ENCODE results near the gene HEPHL1. TPM values are rescaled to one million over a fixed set of nuclear protein-coding genes. Genes with fewer than 3 reads are reported as not detected.

The HEPHL1 gene
- total RNA-seq, 1 donor from 2014 or later: not detected

DNA sequence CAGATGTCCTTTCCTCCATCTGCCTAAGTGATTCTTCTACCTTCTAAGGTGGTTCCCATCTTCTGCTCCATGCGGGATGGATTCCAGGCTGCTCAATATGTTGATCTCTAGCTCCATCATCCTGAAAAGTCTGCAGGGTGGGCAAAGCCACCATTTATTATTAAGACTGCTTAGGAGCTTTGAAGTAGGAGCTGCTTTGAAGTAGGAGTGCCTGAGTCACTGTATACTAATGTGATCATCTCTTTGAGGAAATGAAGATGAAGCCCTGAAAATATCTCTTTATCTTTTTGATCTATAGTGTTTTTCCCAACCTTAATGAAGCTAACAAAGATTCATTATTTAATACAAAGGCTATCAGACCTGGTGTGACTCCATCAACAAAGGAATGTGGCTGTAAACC, 13.1 kb downstream of the HEPHL1 start:
- H3K27me3 ChIP-seq: no peaks in the 10 kb centered on the region
- H3K4me1 ChIP-seq: no peaks in the 10 kb centered on the region
- TF ChIP-seq, protein P1, sequence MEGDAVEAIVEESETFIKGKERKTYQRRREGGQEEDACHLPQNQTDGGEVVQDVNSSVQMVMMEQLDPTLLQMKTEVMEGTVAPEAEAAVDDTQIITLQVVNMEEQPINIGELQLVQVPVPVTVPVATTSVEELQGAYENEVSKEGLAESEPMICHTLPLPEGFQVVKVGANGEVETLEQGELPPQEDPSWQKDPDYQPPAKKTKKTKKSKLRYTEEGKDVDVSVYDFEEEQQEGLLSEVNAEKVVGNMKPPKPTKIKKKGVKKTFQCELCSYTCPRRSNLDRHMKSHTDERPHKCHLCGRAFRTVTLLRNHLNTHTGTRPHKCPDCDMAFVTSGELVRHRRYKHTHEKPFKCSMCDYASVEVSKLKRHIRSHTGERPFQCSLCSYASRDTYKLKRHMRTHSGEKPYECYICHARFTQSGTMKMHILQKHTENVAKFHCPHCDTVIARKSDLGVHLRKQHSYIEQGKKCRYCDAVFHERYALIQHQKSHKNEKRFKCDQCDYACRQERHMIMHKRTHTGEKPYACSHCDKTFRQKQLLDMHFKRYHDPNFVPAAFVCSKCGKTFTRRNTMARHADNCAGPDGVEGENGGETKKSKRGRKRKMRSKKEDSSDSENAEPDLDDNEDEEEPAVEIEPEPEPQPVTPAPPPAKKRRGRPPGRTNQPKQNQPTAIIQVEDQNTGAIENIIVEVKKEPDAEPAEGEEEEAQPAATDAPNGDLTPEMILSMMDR (IDR thresholded peaks at IDR 0.05): no peak
- no peak overlapping the region for H3K4me3 ChIP-seq
- ATAC-seq (no peak), DNase-seq (no peak)
- H3K27ac ChIP-seq: no peak overlapping the region
- intact Hi-C loops (cut with DNase I): no loop called here
- no peaks in the 10 kb centered on the region for H3K36me3 ChIP-seq
- no peaks in the 10 kb centered on the region for H3K9me3 ChIP-seq

DNA sequence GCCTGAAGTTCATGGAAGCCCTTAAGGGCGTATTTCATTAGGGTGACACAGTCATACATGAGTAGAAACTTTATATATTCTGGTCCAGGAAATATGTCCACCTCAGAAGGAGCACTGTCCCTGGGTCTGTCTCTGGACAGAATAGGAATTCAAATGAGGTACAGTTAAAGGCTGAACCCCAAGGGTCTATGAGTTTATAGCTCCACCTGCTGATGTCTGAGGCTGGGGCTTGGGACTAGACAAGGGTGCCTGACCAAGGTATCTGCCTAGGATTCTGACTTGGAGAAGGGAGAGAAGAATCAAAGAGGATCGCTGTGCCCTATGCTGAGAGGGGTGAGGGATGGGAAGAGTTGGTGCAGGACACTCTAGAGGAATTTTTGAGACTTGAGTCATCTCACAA, 14.9 kb downstream of the HEPHL1 start:
- intact Hi-C loops (cut with DNase I): no loop called here
- H3K4me1 ChIP-seq: no peaks in the 10 kb centered on the region
- ATAC-seq (no peak), DNase-seq (no peak)
- H3K4me3 ChIP-seq: no peak overlapping the region
- TF ChIP-seq, protein P1 (IDR thresholded peaks at IDR 0.05): no peak
- H3K36me3 ChIP-seq: no peaks in the 10 kb centered on the region
- no peaks in the 10 kb centered on the region for H3K27me3 ChIP-seq
- no peaks in the 10 kb centered on the region for H3K9me3 ChIP-seq
- no peak overlapping the region for H3K27ac ChIP-seq

- Histone ChIP-seq H3K4me3 (no peak overlapping the region), H3K4me1 (no peaks in the 10 kb centered on the region), H3K9me3 (no peaks in the 10 kb centered on the region), H3K27me3 (no peaks in the 10 kb centered on the region), H3K36me3 (no peaks in the 10 kb centered on the region), H3K27ac (no peak overlapping the region)
- ATAC-seq (no peak), DNase-seq (no peak)
- intact Hi-C loops (cut with DNase I): no loop called here
- TF ChIP-seq, protein P1 (IDR thresholded peaks at IDR 0.05): no peak
Observed at GRCh38 chr11:94043241-94043640, 22.1 kb downstream of the HEPHL1 start.

DNA sequence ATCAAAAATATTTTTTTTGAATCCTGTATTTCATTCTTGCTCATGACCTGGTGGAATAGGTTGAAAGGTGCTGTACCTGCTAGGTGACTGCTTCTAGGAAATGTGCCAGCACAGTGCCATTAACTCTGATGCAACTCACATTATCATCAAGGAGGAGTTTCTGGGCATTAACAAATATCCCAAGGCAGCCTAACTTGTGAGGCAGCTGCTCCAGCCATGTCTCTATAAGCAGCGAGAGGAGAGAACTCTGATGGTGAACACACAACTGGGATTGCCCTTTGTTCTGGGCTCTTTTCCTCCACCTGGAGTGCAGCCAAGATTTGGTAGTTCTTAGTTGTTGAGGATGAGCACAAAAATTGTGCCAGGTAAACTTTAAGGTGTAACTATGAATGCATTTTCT, 25.6 kb downstream of the HEPHL1 start:
- no peaks in the 10 kb centered on the region for H3K27me3 ChIP-seq
- no peak overlapping the region for H3K27ac ChIP-seq
- H3K9me3 ChIP-seq: no peaks in the 10 kb centered on the region
- TF ChIP-seq, protein P1 (IDR thresholded peaks at IDR 0.05): no peak
- ATAC-seq (peak; percentile 58), DNase-seq (no peak)
- no peaks in the 10 kb centered on the region for H3K36me3 ChIP-seq
- H3K4me3 ChIP-seq: no peak overlapping the region
- intact Hi-C loops (cut with DNase I): no loop called here
- no peaks in the 10 kb centered on the region for H3K4me1 ChIP-seq

GRCh38 chr11:94048032-94048709, 27.0 kb downstream of the HEPHL1 start:
- Histone ChIP-seq H3K9me3 (no peaks in the 10 kb centered on the region), H3K36me3 (no peaks in the 10 kb centered on the region), H3K27me3 (no peaks in the 10 kb centered on the region), H3K4me3 (no peak overlapping the region), H3K4me1 (no peaks in the 10 kb centered on the region), H3K27ac (no peak overlapping the region)
- ATAC-seq (no peak), DNase-seq (no peak)
- TF ChIP-seq, protein P1 (IDR thresholded peaks at IDR 0.05): no peak
- intact Hi-C loops (cut with DNase I): no loop called here

DNA sequence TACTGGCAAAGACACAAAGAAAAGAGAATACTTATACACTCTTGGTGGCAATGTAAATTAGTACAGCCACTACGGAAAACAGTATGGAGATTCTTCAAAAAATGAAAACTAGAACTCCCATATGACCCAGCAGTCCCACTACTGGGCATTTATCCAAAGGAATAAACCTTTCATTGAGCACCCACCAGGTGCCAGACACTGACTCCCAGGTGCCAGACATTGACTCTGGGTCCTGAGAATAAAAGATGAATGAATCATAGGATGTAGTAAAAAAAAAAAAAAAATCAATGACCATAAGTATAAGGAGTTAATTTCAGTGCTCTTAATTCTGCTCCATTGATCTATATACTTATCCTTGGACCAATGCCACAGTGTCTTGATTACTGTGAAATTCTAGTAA, 28.2 kb downstream of the HEPHL1 start:
- no peak overlapping the region for H3K27ac ChIP-seq
- TF ChIP-seq, protein P1 (IDR thresholded peaks at IDR 0.05): no peak
- H3K4me3 ChIP-seq: no peak overlapping the region
- ATAC-seq (no peak), DNase-seq (no peak)
- H3K4me1 ChIP-seq: no peaks in the 10 kb centered on the region
- H3K9me3 ChIP-seq: no peaks in the 10 kb centered on the region
- intact Hi-C loops (cut with DNase I): no loop called here
- no peaks in the 10 kb centered on the region for H3K36me3 ChIP-seq
- H3K27me3 ChIP-seq: no peaks in the 10 kb centered on the region
